ENCODE measurements around the gene TFAP2A.

Gene TFAP2A

GRCh38 chr6:10414756-10415616 lies at the start of gene TFAP2A:
TFAP2A (minus strand) TSS chr6:10415074; CDS start chr6:10414991, 83 bp downstream.
- ATAC-seq, result no peak

GRCh38 chr6:10463491-10464481 lies 48.9 kb upstream of the TFAP2A start:
- no peak for ATAC-seq

GRCh38 chr6:10463040-10463439 lies 48.2 kb upstream of the TFAP2A start:
- ATAC-seq, result no peak

DNA sequence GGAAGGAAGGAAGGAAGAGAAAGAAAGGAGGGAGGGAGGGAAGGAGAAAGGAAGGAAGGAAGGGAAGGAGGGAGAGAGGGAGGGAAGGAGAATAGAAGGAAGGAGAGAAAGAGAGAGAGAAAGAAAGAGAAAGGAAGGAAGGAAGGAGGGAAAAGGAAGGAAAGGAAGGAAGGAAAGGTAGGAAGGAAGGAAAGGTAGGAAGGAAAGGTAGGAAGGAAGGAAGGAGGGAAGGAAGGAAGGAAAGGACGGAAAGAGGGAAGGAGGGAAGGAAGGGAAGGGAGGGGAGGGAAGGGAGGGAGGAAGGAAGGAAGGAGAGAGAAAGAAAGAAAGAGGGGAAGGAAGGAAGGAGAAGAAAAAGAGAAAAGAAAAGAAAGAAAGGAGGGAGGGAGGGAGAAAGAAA lies 47.0 kb upstream of the TFAP2A start:
- ATAC-seq, result no peak

GRCh38 chr6:10460096-10460495 lies 45.2 kb upstream of the TFAP2A start:
- no peak for ATAC-seq

DNA sequence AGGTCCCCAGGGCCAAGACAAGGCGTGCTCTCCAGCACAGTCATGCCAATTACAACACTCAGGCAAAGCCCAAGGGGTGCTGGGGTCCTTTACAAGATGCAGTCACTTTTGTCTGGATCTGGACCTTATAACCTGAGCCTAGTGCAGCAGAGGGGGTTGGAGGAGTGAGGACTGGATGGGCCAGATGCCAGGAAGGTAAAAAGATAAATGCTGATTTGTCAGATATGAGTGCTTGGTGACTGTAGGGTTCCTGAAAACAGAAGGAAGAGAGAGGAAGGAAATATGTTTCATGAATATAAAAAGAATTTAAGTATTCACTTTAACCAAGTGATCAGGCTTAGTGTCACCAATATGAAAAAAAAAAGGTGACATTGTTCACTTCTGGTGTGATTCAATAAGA lies 43.4 kb upstream of the TFAP2A start:
- ATAC-seq, result no peak

GRCh38 chr6:10453596-10453995 lies 38.7 kb upstream of the TFAP2A start:
- ATAC-seq, result no peak

DNA sequence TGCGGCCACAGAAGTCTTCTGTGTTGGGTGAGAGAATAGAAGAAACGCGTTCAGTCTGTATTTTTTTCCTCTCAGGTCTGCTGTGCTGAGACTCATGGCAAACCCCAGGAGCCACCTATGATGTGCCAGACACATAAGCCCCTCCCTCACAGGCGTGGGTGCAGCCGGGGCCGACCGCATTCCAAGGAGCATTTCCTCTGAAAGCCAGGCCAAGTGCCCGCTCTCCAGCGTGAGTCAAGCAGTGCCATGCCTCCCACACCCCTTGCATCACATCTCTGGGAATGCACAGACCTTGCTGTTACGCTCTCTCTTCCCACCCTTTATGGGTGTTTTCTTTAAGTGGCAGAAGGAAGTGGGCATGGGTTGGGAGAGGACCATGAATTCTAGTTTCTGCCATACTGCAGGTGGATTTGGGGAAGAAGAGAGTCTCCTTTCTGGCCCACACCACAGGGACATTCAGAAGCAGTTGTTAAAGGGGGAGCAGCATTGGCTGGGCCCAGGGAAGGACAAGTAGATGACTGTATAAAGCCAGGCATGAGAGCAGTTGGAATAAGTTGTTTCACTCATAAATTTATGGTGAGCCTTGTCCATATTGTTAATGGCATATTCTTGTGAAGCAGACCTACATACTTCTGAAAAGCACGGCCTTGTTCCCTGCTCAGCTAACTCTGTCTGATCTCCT lies 37.1 kb upstream of the TFAP2A start:
- no peak for ATAC-seq

- no peak for ATAC-seq
These were observed 36.5 kb upstream of the TFAP2A start for GRCh38 chr6:10451394-10451793.

DNA sequence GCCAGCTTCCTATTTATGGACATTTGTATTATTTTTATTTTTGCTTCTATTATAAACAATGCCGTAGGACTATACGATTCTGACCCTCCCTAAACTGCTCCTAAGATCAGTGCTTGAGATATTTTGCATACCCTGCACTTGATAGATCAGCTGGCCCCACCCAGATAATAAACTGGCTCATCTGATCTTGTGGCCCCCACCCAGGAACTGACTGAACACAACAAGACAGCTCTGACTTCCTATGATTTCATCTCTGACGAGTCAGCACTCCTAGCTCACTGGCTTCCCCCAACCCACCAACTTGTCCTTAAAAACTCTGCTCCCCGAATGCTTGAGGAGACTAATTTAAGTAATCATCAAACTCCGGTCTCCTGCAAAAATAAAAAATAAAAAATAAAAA lies 34.9 kb upstream of the TFAP2A start:
- ATAC-seq, result no peak

GRCh38 chr6:10448096-10448495 lies 33.2 kb upstream of the TFAP2A start:
- no peak for ATAC-seq

DNA sequence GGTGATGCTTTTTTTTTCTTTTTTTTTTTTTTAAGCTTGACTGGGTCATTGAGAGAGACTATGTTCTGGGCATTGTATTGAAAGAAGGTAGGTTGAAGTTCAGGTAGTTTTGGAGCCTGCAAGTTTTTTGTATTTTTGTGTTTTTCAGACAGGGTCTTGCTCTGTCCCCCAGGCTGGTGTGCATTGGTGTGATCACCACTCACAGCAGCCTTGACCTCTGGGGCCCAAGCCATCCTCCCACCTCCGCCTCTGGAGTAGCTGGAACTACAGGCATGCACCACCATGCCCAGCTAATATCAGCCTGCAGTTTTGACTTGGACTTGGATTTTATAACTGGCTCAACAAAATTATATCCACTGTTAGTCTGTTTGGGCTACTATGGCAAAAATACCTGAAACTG lies 31.7 kb upstream of the TFAP2A start:
- ATAC-seq, result no peak

GRCh38 chr6:10441655-10442009 lies 26.8 kb upstream of the TFAP2A start:
- ATAC-seq, result no peak

DNA sequence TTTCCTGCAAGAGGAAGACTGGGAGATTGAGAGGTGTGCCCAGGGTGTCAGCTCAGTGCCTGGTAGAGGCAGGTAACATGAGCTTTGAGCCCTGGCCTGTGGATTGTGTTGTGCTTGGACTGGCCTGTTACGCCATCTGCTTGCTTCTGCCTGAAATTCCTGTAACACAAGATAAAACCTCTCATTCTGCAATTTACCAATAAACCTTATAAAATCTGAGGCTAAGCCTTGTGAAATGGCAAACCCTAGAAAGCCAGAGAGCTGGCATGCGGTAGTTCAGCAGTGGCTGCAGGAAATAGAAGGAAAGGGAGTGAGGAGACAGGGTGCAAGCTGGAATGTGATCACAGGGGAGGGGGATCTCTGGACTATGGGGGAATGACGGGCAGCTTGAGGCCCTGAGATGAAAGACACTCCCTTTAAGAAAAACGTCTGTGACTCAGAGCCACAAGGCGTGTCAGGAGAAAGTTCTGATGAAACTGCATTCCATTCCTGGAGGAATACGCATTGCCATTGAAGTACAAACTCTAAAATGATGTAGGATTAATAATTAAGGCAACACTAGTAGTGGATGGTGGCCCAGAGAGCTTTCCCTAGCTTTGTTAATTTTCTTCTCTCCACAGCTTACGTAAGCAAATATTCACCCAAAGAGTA lies 26.3 kb upstream of the TFAP2A start:
- no peak for ATAC-seq

- ATAC-seq, result no peak
These were observed 23.0 kb upstream of the TFAP2A start for GRCh38 chr6:10437891-10438290.

DNA sequence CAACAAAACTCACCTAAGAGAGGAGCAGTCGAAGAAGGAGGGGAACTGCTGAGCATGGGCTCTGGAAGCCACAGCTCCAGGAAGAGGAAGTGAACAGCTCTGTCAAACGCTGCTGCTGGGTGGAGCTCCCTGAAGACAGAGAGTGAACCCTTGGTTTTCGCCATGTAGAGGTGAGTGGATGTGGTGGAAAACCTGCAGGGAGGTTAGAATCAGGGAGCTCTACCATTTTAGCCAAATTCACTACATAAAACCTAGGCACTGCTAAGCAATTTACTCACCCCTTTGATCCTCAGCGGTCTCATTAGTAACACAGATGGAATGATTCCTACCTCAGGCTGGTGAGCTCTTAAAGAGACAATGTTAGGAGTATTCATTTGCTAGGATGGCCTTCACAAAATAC lies 19.4 kb upstream of the TFAP2A start:
- ATAC-seq, result no peak

- ATAC-seq, result no peak
These were observed 18.4 kb upstream of the TFAP2A start for GRCh38 chr6:10433322-10433721.

GRCh38 chr6:10431423-10432164 lies 16.7 kb upstream of the TFAP2A start:
- ATAC-seq, result no peak

DNA sequence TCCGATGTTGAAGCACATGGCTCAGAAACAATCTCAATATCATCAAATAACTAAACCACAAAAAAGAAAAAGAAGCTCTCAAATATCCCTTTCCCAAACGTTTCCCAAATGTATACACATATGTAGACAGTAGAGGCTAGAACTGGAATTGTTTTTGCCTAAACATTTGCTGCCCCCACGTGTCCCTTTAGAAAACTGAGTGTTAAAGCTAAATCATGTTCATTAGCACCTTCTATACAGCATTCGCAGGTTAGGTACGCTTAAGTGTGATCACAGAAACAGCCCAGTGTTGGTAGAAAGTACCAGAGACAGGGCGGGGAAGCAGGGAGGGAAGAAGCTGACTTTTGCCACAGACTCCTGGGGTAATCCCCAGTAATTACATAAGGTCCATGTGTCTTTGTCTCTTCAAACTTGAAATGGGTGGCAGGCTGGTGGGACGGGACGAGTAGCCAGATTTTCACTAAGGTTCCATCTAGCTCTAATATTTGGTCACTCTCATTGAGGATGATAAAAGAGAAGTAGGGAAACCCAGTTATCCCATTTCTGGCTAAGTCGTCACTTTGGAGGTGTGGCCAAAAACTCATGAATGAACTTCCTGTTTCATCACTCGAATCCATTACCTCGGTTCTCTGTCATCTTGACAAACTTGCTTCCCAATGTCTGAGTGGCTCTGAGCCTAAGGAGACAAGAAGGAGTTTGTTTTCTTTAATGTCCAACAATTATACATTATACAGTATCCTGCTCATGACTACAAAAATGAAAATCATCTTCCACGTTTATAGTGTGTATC lies 15.0 kb upstream of the TFAP2A start:
- ATAC-seq, result no peak

DNA sequence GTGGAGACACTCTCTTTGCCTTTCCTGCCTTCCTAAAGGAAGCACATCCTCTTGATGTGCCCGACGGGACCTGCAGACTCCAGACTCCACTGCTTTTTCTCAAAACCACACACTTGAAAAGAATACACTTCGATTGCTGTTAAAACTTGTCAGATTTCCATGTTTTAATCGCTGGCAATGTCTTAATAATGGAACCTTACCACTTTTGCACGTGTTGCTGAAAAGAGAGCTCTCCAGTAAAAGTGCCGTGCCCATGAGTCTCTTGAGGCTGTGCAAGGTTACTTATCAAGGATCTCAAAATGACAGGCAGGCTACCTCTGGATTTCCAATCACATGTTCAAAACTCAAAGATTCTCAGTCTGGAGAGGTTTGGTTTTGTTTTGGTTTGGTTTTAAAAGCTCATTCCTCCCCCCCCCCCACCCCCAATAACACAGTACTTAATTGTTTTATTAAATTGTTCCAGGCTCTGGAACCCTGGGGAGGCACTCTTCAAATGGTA lies 12.0 kb upstream of the TFAP2A start:
- no peak for ATAC-seq

All from activated CD4-positive, CD25-positive, alpha-beta regulatory T cell treated with anti-CD3 and anti-CD28 coated beads, Interleukin-2, amount 50 U/mL, for 24 hours (primary cell).